K562 (cell line): ENCODE results near the gene PPP4C. TPM values are rescaled to one million over a fixed set of nuclear protein-coding genes. Genes with fewer than 3 reads are reported as not detected.

Experiments
- C11orf30 ChIP-seq: fragments of 450-650 bp; IDR thresholded peaks from 2 replicates; pipeline ENCODE4 v1.6.1; 2016; ENCODE audit warnings: low read depth, mild to moderate bottlenecking
- GABPA ChIP-seq: fragments of 200-800 bp; sonication (Bioruptor generic); conservative IDR thresholded peaks from 2 replicates; pipeline ENCODE4 v1.6.1; 2016; ENCODE audit warnings: low read depth, missing genetic modification characterization, missing compliant biosample characterization
- NFXL1 ChIP-seq: fragments of 450-650 bp; formaldehyde crosslinking; IDR thresholded peaks from 2 replicates; pipeline ENCODE4 v1.4.0; 2021; ENCODE audit warnings: mild to moderate bottlenecking
- PPARD ChIP-seq: fragments of 250-450 bp; sonication (Bioruptor Pico); IDR thresholded peaks from 2 replicates; pipeline ENCODE4 v1.8.0; 2022; ENCODE audit warnings: inconsistent platforms, mild to moderate bottlenecking, moderate library complexity
- ZKSCAN1 ChIP-seq: fragments of 150-350 bp; IDR thresholded peaks from 2 replicates; pipeline ENCODE4 v1.6.1; 2016; ENCODE audit warnings: low read depth, low read length
- ZNF239 ChIP-seq: fragments of 250-450 bp; sonication (Bioruptor Pico); IDR thresholded peaks from 2 replicates; pipeline ENCODE4 v1.4.0; 2020; ENCODE audit warnings: mild to moderate bottlenecking
- polyA plus RNA-seq, 8 experiments: library from polyadenylated mRNA; depleted of rRNA in 4 of 8; stranded (reverse) in 5 of 8; unstranded in 3 of 8; fragments of >200 nt; fragmentation: Nextera tagmentation in 2 of 8; fragmentation: Illumina TruSeq in 1 of 8; extraction: Ambion mirVana in 2 of 8; extraction: Trizol in 1 of 8; gene quantifications; 2 replicates each; pipeline versions ENCODE4 v1.2.1 to v1.2.3, GENCODE V29; 2011 to 2014; ENCODE audit warnings: inconsistent platforms in 1 of 8, missing spikeins in 1 of 8
- total RNA-seq, 7 experiments: library from RNA; depleted of rRNA in 6 of 7; stranded (reverse); fragments of >200 nt in 6 of 7; fragmentation: Illumina TruSeq in 2 of 7; extraction: Trizol in 2 of 7; gene quantifications; 2 replicates each; pipeline versions ENCODE4 v1.2.1 to v1.2.3, GENCODE V29; 2011 to 2021; ENCODE audit warnings: low replicate concordance in 1 of 7
- TF ChIP-seq, protein P1 (sequence below): fragments of 200-600 bp; sonication (generic); IDR thresholded peaks from one replicate; pipeline ENCODE4 v1.6.1; 2012; ENCODE audit warnings: mild to moderate bottlenecking, low read depth, low read length, inconsistent platforms
- TF ChIP-seq, protein P2 (sequence below): fragments of 250-450 bp; sonication (Bioruptor Pico); IDR thresholded peaks from 2 replicates; pipeline ENCODE4 v1.8.0; 2022; ENCODE audit warnings: moderate library complexity, mild to moderate bottlenecking, inconsistent platforms
- TF ChIP-seq, protein P3 (sequence below): fragments of 250-450 bp; sonication (Bioruptor Pico); IDR thresholded peaks from 2 replicates; pipeline ENCODE4 v1.5.0; 2021; ENCODE audit warnings: mild to moderate bottlenecking, borderline replicate concordance

The PPP4C gene
- total and polyA plus RNA-seq, 9 of the 15 experiments (the other 6 are each of a cell fraction or from before 2014, with no cell fraction given) = 3.5 to 183 (median 131) TPM

DNA sequence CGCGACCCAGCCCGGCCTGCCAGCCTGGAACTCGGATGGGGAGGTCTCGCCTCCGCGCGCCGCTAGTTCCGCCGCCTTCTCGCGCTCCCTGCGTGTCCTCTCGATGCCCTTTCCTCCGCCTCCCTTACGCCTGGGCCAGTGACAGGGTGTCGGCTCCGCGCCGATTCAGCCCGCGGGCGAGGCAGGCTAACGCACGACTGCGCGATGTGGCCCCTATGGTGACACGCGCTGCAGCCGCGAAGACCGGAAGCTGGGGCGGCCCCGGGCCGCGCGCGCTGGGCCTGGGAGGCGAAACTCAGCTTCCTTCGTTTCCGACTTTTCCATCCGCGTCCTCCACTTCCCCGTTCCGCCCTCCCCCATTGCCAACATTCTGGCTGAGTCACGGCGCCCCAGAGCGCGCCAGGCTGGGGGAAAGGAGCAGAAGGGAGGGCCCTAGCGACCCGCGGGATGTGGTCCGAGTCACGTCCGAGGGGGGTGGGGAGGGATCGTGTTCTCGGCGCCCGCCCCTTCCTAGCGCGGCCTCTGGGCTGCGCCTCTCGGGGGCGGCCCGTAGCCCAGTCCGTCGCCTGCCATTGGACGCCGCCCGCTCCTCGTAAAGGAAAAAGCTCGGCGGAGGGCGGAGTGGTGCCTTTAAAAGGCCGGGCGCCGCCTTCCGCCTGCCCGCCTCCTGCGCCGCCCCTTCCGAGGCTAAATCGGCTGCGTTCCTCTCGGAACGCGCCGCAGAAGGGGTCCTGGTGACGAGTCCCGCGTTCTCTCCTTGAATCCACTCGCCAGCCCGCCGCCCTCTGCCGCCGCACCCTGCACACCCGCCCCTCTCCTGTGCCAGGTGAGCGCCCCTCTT, 10.5 kb upstream of the PPP4C start, which contains the start of gene ALDOA (continued):
- TF ChIP-seq, protein P1, sequence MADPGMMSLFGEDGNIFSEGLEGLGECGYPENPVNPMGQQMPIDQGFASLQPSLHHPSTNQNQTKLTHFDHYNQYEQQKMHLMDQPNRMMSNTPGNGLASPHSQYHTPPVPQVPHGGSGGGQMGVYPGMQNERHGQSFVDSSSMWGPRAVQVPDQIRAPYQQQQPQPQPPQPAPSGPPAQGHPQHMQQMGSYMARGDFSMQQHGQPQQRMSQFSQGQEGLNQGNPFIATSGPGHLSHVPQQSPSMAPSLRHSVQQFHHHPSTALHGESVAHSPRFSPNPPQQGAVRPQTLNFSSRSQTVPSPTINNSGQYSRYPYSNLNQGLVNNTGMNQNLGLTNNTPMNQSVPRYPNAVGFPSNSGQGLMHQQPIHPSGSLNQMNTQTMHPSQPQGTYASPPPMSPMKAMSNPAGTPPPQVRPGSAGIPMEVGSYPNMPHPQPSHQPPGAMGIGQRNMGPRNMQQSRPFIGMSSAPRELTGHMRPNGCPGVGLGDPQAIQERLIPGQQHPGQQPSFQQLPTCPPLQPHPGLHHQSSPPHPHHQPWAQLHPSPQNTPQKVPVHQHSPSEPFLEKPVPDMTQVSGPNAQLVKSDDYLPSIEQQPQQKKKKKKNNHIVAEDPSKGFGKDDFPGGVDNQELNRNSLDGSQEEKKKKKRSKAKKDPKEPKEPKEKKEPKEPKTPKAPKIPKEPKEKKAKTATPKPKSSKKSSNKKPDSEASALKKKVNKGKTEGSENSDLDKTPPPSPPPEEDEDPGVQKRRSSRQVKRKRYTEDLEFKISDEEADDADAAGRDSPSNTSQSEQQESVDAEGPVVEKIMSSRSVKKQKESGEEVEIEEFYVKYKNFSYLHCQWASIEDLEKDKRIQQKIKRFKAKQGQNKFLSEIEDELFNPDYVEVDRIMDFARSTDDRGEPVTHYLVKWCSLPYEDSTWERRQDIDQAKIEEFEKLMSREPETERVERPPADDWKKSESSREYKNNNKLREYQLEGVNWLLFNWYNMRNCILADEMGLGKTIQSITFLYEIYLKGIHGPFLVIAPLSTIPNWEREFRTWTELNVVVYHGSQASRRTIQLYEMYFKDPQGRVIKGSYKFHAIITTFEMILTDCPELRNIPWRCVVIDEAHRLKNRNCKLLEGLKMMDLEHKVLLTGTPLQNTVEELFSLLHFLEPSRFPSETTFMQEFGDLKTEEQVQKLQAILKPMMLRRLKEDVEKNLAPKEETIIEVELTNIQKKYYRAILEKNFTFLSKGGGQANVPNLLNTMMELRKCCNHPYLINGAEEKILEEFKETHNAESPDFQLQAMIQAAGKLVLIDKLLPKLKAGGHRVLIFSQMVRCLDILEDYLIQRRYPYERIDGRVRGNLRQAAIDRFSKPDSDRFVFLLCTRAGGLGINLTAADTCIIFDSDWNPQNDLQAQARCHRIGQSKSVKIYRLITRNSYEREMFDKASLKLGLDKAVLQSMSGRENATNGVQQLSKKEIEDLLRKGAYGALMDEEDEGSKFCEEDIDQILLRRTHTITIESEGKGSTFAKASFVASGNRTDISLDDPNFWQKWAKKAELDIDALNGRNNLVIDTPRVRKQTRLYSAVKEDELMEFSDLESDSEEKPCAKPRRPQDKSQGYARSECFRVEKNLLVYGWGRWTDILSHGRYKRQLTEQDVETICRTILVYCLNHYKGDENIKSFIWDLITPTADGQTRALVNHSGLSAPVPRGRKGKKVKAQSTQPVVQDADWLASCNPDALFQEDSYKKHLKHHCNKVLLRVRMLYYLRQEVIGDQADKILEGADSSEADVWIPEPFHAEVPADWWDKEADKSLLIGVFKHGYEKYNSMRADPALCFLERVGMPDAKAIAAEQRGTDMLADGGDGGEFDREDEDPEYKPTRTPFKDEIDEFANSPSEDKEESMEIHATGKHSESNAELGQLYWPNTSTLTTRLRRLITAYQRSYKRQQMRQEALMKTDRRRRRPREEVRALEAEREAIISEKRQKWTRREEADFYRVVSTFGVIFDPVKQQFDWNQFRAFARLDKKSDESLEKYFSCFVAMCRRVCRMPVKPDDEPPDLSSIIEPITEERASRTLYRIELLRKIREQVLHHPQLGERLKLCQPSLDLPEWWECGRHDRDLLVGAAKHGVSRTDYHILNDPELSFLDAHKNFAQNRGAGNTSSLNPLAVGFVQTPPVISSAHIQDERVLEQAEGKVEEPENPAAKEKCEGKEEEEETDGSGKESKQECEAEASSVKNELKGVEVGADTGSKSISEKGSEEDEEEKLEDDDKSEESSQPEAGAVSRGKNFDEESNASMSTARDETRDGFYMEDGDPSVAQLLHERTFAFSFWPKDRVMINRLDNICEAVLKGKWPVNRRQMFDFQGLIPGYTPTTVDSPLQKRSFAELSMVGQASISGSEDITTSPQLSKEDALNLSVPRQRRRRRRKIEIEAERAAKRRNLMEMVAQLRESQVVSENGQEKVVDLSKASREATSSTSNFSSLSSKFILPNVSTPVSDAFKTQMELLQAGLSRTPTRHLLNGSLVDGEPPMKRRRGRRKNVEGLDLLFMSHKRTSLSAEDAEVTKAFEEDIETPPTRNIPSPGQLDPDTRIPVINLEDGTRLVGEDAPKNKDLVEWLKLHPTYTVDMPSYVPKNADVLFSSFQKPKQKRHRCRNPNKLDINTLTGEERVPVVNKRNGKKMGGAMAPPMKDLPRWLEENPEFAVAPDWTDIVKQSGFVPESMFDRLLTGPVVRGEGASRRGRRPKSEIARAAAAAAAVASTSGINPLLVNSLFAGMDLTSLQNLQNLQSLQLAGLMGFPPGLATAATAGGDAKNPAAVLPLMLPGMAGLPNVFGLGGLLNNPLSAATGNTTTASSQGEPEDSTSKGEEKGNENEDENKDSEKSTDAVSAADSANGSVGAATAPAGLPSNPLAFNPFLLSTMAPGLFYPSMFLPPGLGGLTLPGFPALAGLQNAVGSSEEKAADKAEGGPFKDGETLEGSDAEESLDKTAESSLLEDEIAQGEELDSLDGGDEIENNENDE = peak; percentile 20
- TF ChIP-seq C11orf30 = peak; percentile 94
- TF ChIP-seq ZKSCAN1 = peak; percentile 13; the same call in 1 of the 2 replicates
- TF ChIP-seq, protein P2, sequence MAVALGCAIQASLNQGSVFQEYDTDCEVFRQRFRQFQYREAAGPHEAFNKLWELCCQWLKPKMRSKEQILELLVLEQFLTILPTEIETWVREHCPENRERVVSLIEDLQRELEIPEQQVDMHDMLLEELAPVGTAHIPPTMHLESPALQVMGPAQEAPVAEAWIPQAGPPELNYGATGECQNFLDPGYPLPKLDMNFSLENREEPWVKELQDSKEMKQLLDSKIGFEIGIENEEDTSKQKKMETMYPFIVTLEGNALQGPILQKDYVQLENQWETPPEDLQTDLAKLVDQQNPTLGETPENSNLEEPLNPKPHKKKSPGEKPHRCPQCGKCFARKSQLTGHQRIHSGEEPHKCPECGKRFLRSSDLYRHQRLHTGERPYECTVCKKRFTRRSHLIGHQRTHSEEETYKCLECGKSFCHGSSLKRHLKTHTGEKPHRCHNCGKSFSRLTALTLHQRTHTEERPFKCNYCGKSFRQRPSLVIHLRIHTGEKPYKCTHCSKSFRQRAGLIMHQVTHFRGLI = no peak
- TF ChIP-seq PPARD (CRISPR knock-in tag) = no peak
- TF ChIP-seq, protein P3, sequence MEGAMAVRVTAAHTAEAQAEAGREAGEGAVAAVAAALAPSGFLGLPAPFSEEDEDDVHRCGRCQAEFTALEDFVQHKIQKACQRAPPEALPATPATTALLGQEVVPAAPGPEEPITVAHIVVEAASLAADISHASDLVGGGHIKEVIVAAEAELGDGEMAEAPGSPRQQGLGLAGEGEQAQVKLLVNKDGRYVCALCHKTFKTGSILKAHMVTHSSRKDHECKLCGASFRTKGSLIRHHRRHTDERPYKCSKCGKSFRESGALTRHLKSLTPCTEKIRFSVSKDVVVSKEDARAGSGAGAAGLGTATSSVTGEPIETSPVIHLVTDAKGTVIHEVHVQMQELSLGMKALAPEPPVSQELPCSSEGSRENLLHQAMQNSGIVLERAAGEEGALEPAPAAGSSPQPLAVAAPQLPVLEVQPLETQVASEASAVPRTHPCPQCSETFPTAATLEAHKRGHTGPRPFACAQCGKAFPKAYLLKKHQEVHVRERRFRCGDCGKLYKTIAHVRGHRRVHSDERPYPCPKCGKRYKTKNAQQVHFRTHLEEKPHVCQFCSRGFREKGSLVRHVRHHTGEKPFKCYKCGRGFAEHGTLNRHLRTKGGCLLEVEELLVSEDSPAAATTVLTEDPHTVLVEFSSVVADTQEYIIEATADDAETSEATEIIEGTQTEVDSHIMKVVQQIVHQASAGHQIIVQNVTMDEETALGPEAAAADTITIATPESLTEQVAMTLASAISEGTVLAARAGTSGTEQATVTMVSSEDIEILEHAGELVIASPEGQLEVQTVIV (CRISPR knock-in tag) = no peak; the same call in 1 of the 2 replicates
- peak; percentile 46; the same call in 1 of the 2 replicates for TF ChIP-seq ZNF239
- peak; percentile 92 for TF ChIP-seq GABPA (tag)
- TF ChIP-seq NFXL1 = no peak
